Colonic mucosa (tissue), 4 donors: ENCODE results near the gene TRIB2. TPM values are rescaled to one million over a fixed set of nuclear protein-coding genes. Genes with fewer than 3 reads are reported as not detected.

Experiments
- DNase-seq: peaks from one replicate; pipeline ENCODE4 v3.0.0-alpha.2; 2020
- H3K27ac ChIP-seq: fragments of 200-600 bp; one replicate; pipeline ENCODE4 v1.8.0; 2021
- H3K27me3 ChIP-seq: fragments of 200-600 bp; one replicate; pipeline ENCODE4 v1.8.0; 2021
- H3K36me3 ChIP-seq: fragments of 200-600 bp; one replicate; pipeline ENCODE4 v1.8.0; 2021
- H3K4me1 ChIP-seq: fragments of 200-600 bp; one replicate; pipeline ENCODE4 v1.8.0; 2021; ENCODE audit warnings: mild to moderate bottlenecking
- H3K4me3 ChIP-seq: fragments of 200-600 bp; one replicate; pipeline ENCODE4 v1.8.0; 2021
- H3K9ac ChIP-seq, 2 donors: one replicate each; pipeline ENCODE4 v1.7.0; 2013; ENCODE audit warnings: control low read depth in 2 of 2, low read depth in 2 of 2, low read length in 2 of 2
- H3K9me3 ChIP-seq: fragments of 200-600 bp; one replicate; pipeline ENCODE4 v1.8.0; 2021
- CTCF ChIP-seq: fragments of 200-600 bp; IDR thresholded peaks from one replicate; pipeline ENCODE4 v1.8.0; 2022; ENCODE audit warnings: antibody characterized with exemption, mild to moderate bottlenecking
- intact Hi-C: fragments of 100-400 bp; cut with DNase I; formaldehyde crosslinking; loops from one replicate; pipeline ENCODE4 v1.14.1; 2022
- total RNA-seq, 2 donors: library from RNA; stranded (reverse); fragmentation: NEBNext Ultra II Directional in 1 of 2; extraction: Animal tissue kit (Norgen Biotek cat#: 25700) in 1 of 2; gene quantifications; one replicate each; pipeline ENCODE4 v1.2.1, GENCODE V29; 2021
- donor health status: healthy.
- donor health status: DM: no; HTN: no; CAD: no.
- donor health status: DM: no; HTN: no; CAD: no.

The TRIB2 gene
- total RNA-seq, 2 donors from 2014 or later: 3.7 to 10.5 TPM

- H3K27ac ChIP-seq: no peak overlapping the region
Measured at GRCh38 chr2:12700989-12701388, 15.7 kb upstream of the TRIB2 start.

GRCh38 chr2:12701786-12702167 is 15.0 kb upstream of the TRIB2 start:
- H3K27ac ChIP-seq: no peak overlapping the region
- TF ChIP-seq CTCF: no peak
- intact Hi-C loops: no loop called here
- no peaks in the 10 kb centered on the region for H3K27me3 ChIP-seq
- H3K9me3 ChIP-seq: no peaks in the 10 kb centered on the region
- H3K4me3 ChIP-seq: no peak overlapping the region
- DNase-seq: no peak
- no peak overlapping the region for H3K9ac ChIP-seq
- H3K4me1 ChIP-seq: no peaks in the 10 kb centered on the region
- H3K36me3 ChIP-seq: no peaks in the 10 kb centered on the region

More at GRCh38 chr2:12700989-12701388, 15.7 kb upstream of the TRIB2 start:
- intact Hi-C loops: no loop called here
- no peaks in the 10 kb centered on the region for H3K27me3 ChIP-seq
- no peak overlapping the region for H3K9ac ChIP-seq
- no peak for TF ChIP-seq CTCF
- H3K36me3 ChIP-seq: no peaks in the 10 kb centered on the region
- H3K4me3 ChIP-seq: no peak overlapping the region
- no peaks in the 10 kb centered on the region for H3K4me1 ChIP-seq
- H3K9me3 ChIP-seq: no peaks in the 10 kb centered on the region
- no peak for DNase-seq

DNA sequence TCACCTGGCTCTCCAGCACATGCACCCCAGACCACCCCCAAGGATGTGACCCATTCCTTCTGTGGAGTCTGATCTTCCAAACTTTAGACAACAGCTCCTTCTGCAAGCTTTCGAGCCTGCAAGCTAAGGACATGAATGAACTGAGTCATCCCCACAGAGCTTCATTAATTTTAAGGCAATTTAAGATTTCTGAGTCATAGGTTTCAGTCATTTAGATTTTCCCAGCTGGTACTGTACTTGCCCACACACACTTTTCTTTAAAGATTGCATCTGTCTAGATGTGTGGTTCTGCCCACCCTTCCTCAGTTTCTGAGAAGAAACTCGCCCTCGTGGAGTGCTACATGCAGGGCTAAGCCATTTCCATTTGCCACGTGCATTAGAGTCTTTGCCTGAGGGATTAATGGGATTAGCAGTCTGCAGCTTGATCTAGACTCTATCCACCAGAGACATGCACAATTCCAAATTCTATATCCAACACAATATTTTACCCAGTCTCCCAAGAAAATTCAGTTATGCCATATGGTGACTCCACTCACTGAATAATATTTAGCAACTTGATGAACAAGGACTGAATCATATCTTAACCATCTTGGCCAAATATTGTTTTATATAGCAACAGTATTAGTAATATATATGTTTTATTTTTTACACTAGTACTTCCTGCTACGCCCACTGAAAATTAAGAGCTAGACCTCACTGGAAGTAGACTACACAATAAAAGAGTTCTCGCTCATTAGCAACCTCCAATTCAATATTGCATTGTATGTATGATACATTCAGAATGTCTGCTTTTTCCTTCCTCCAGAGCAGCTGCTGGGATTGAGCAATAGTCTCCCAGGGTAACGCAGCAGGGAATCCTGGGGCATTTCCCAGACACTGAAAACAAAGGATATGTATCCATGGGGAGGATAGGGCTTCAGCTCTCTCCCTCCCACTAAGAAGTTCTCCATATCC is 14.3 kb upstream of the TRIB2 start:
- TF ChIP-seq CTCF: no peak
- DNase-seq: no peak
- Histone ChIP-seq H3K4me3 (no peak overlapping the region), H3K27me3 (no peaks in the 10 kb centered on the region), H3K27ac (no peak overlapping the region), H3K4me1 (no peaks in the 10 kb centered on the region), H3K9me3 (no peaks in the 10 kb centered on the region), H3K9ac (no peak overlapping the region), H3K36me3 (no peaks in the 10 kb centered on the region)
- intact Hi-C loops: no loop called here

DNA sequence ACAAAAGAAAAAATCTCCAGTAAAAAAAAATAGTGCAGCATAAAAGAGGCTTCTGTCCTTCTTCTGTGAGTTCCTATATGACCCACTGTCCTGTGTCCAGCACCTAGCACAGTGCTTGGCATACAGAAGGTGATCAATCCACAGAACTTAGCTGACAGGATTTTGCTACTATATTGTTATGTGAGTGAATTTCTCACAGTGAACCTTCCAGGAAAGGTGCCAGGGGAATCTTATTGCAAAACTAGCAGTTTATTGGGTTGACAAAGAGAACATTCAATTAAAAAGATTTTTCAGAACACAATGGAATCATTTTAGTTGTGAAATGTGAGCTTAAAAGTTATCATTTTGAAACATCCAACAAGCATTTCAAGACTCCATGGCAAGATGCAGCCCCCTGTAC is 12.4 kb upstream of the TRIB2 start:
- H3K36me3 ChIP-seq: no peaks in the 10 kb centered on the region
- H3K4me1 ChIP-seq: no peaks in the 10 kb centered on the region
- no peak for TF ChIP-seq CTCF
- intact Hi-C loops: no loop called here
- DNase-seq: no peak
- H3K4me3 ChIP-seq: no peak overlapping the region
- no peak overlapping the region for H3K9ac ChIP-seq
- H3K27me3 ChIP-seq: no peaks in the 10 kb centered on the region
- no peak overlapping the region for H3K27ac ChIP-seq
- no peaks in the 10 kb centered on the region for H3K9me3 ChIP-seq

DNA sequence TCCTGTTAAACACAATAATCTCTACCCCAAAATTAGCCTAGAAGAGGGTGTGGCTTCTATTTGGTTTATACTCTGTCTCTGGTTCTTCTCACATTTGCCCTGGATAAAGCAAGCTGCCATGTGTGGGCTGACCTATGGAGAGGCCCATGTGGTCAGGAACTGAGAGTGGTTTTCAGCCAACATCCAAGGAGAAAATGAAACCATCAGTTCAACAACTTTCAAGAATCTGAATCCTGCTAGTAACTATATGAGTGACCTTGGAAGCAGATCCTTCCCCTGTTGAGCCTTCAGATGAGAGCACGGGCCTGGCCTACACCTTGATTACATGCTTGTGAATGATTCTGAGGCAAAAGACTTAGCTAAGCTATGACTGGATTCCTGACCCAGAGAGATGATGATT is 11.5 kb upstream of the TRIB2 start:
- no peak for TF ChIP-seq CTCF
- H3K36me3 ChIP-seq: no peaks in the 10 kb centered on the region
- no peaks in the 10 kb centered on the region for H3K4me1 ChIP-seq
- H3K27ac ChIP-seq: no peak overlapping the region
- intact Hi-C loops: no loop called here
- H3K9me3 ChIP-seq: no peaks in the 10 kb centered on the region
- H3K27me3 ChIP-seq: no peaks in the 10 kb centered on the region
- DNase-seq: no peak
- H3K9ac ChIP-seq: no peak overlapping the region
- no peak overlapping the region for H3K4me3 ChIP-seq
